ENCODE data around the gene TC2N.

GRCh38 chr14:91829511-91829910, 37.8 kb downstream of the TC2N start:
- TF ChIP-seq, protein P1, sequence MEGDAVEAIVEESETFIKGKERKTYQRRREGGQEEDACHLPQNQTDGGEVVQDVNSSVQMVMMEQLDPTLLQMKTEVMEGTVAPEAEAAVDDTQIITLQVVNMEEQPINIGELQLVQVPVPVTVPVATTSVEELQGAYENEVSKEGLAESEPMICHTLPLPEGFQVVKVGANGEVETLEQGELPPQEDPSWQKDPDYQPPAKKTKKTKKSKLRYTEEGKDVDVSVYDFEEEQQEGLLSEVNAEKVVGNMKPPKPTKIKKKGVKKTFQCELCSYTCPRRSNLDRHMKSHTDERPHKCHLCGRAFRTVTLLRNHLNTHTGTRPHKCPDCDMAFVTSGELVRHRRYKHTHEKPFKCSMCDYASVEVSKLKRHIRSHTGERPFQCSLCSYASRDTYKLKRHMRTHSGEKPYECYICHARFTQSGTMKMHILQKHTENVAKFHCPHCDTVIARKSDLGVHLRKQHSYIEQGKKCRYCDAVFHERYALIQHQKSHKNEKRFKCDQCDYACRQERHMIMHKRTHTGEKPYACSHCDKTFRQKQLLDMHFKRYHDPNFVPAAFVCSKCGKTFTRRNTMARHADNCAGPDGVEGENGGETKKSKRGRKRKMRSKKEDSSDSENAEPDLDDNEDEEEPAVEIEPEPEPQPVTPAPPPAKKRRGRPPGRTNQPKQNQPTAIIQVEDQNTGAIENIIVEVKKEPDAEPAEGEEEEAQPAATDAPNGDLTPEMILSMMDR (IDR thresholded peaks at IDR 0.05; ENCODE audit: low read length), result no peak
- TF ChIP-seq EZH2 (IDR thresholded peaks at IDR 0.05; ENCODE audit: borderline replicate concordance, low read length), result no peak
